Measurements from ENCODE around the gene MSLN.
"Not testable (repeated sequence)": the region's sequence is repeated elsewhere in the genome, so short reads cannot be mapped to it uniquely, and the experiment has no call there.

MSLN gene

DNA sequence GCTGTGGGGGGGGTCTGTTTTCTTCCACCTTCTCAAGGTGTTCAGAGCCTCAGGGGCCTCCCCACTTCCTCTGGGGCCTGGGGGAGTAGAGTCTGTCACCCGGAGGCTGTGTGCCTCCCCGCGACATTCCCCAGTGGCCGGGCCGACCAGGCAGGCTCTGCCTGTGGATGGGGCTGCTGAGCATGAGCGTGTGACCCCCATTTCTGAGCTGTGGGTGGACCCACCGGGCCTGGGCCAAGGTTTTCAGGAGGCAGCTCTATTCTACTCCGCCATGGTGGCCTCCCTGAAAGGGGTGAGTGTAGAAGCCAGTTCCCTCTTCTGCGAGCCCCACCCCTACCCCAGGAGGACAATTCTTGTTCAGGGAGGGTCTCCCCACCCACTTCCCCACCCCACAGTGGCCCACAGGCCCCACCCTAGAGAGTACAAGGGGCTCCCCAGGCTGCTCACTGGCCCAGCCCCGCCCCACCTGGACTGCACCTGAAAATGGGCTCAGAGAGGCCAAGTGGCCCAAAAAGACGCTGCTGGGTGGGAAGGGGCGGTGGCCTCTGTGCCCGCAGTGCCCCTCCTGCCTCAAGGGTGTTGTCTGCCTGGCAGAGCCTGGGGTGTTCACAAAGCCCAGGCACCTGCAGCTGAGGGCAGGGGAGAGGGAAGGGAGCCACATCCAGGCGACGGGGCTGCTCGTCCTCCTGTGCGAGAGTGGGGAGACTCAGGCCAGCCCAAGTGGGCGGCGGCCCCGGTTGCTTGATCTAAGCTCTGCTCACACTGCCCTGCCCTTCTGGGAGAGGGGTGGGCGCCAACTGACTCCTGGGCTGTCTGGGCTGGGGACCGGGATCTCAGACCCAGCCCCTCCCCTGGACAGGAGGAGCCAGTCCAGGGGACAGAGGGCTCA, 1.3 kb downstream of the MSLN start:
- DNase-seq, result no peak

DNA sequence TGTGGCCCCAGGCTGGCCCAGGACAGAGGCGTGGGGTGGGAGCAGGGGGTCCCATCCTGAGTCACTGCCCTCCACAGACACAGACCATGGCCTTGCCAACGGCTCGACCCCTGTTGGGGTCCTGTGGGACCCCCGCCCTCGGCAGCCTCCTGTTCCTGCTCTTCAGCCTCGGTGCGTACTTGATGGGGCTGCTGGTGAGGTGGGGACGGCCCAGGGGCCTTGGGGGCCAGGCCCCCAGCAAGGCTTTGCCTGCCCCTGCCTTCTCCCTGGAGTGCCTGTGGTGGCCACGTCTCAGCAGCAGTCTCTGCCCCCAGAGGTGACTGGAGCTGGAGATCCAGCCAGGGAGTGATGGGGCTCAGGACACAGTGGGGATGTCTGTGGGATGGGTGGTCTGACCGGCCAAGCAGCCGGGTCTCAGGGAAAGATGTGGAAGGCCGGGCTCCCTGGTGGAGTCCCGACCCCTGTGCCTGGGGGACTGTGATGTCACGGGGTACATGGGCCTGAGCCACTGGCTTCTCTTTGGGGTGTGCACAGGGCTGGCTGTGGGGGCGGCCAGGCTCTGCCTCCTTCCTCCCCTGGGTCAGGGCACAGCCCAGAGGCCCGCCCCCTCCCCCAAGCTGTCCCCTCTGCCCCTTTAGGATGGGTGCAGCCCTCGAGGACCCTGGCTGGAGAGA, 2.2 kb downstream of the MSLN start:
- DNase-seq, result no peak

GRCh38 chr16:763369-764183, 3.0 kb downstream of the MSLN start:
- DNase-seq, result no peak

- DNase-seq, result no peak
Measured at GRCh38 chr16:764184-764750, 3.7 kb downstream of the MSLN start.

GRCh38 chr16:764848-765487, 4.4 kb downstream of the MSLN start:
- no peak for DNase-seq

DNA sequence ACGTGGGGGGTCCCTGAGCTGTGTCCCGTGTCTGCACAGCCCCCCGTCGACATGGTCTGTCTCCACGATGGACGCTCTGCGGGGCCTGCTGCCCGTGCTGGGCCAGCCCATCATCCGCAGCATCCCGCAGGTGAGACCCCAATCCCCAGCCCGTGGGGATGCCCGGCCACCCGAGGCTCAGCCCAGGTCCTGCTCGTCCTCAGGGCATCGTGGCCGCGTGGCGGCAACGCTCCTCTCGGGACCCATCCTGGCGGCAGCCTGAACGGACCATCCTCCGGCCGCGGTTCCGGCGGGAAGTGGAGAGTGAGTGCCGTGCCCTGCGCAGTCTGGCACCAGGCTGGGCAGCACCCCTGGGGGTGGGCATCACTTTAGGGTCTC, 4.9 kb downstream of the MSLN start:
- no peak for DNase-seq

GRCh38 chr16:766008-766819, 5.7 kb downstream of the MSLN start:
- no peak for DNase-seq

DNA sequence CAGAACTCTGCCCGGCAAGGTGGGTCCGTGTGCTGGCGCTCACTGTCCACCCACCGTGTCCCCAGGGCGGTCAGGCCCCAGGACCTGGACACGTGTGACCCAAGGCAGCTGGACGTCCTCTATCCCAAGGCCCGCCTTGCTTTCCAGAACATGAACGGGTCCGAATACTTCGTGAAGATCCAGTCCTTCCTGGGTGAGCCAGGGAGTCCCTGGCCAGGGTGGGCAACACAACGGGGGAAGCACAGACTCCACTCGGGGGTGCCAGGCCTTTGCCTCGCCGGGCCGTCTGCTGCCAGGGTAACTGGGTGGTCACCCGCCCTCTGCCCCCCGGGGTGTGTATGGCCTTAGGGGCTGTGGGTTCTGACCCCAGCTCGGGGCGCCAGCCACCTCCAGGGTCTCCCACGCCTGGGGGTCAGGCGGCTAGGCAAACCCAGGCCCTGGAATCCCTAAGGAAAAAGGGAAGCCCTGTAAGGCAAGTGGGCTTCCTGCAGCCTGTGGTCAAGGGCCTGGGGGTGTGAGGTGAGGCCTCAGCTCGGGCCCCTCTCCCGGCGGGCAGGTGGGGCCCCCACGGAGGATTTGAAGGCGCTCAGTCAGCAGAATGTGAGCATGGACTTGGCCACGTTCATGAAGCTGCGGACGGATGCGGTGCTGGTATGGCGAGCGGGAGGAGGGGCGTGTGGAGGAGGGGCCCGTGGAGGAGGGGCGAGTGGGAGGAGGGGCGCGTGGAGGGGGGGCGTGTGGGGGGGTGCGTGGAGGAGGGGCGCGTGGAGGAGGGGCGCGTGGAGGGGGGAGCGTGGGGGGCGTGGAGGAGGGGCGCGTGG, 6.5 kb downstream of the MSLN start:
- DNase-seq, result no peak

GRCh38 chr16:767743-768235, 7.3 kb downstream of the MSLN start:
- DNase-seq, result no peak

DNA sequence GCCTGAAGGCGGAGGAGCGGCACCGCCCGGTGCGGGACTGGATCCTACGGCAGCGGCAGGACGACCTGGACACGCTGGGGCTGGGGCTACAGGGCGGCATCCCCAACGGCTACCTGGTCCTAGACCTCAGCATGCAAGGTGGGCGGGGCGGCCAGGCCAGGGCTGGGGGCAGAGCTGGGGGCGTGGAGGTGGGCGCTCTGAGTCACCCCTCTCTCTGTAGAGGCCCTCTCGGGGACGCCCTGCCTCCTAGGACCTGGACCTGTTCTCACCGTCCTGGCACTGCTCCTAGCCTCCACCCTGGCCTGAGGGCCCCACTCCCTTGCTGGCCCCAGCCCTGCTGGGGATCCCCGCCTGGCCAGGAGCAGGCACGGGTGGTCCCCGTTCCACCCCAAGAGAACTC, 7.9 kb downstream of the MSLN start:
- DNase-seq, result no peak

- DNase-seq, result no peak
Measured at GRCh38 chr16:769184-769784, 8.8 kb downstream of the MSLN start.

DNA sequence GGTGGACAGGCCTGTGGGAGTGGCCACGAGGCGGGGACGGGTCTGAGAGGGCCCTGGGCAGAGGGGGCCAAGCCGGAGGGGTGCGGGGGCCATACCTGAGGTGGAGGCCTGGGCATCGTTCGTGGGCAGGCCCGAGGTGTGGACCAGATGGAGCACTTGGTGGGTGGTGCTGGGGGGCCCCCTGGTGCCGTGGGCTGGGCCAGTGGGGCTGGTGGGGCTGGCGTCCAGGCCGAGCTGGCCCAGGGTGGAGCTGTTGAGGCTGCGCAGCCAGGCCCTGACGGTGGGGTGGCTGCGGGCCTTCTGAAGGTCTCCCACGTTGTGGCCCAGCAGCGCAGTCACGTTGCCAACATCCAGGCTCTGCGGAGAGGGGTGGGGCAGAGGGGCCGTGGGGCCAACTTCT, 9.4 kb downstream of the MSLN start:
- DNase-seq, result no peak

DNA sequence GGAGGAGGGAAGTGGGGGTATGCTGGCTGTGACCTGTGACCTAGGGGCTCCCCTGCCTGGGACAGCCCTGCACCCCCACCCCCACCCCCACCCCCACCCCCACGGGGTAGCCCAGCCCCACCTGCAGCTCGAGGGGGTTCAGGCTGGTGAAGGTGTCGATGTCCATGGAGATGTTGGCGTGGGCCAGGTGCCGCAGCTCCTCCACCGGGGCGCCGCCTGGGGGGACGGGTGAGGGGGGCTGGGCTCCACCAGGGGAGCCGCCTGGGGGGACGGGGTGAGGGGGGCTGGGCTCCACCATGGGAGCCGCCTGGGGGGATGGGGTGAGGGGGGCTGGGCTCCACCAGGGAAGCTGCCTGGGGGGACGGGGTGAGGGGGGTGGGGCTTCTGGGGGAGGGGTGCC, 9.9 kb downstream of the MSLN start:
- no peak for DNase-seq

GRCh38 chr16:772959-773358, 12.4 kb downstream of the MSLN start:
- no peak for DNase-seq

- DNase-seq, result no peak
Measured at GRCh38 chr16:774086-775001, 13.8 kb downstream of the MSLN start.

GRCh38 chr16:775236-775796, 14.8 kb downstream of the MSLN start:
- DNase-seq, result no peak

DNA sequence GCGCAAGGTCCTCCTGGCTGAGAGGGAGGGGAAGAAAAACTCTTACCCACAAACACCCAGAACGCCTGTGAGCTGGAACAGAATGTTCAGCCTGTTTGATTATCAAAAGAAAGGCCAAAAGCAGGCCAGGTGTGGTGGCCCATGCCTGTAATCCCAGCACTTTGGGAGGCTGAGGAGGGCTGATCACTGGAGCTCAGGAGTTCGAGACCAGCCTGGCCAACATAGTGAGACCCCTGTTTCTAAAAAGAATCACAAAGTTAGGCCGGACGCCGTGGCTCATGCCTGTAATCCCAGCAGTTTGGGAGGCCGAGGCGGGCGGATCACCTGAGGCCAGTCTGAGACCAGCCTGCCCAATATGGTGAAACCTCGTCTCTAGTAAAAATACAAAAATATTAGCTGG, 15.8 kb downstream of the MSLN start:
- not testable (repeated sequence) for DNase-seq

DNA sequence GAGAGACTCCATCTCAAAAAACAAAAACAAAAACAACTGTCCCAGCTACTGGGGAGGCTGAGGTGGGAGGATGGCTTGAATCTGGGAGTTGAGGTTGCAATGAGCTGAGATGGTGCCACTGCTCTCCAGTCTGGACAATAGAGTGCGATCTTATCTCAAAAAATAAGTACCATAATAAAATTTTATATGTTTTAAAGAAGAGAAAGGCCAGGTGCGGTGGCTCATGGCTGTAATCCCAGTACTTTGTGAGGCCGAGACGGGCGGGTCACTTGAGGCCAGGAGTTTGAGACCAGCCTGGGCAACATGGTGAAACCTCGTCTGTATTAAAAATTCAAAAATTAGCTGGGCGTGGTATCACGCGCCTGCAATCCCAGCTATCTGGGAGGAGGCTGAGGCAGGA, 16.3 kb downstream of the MSLN start:
- no peak for DNase-seq

DNA sequence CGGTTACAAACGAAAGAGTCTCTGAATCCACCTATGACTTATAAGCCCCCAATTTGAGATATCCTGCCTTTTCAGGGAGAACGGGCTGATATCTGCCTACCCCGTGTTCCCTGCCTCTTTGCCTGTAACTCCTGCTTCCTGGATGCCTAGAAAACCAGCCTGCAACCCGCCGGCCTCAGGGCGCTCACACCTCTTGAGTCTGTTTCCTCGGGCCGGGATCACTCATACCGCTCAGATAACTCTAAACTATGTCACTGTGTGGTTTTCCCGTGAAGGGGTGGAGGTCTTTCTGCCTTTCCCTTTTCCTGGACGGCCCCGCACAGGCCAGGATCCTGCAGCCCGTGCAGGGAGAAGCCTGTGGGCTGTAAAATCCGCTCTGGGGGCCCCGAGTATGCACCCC, 17.3 kb downstream of the MSLN start:
- DNase-seq, result no peak
